GM19023 (cell line): Measurements from ENCODE around the gene CLDND2.

Source experiments
- ATAC-seq: cut with Tn5 transposase; IDR thresholded peaks from one replicate; pipeline ENCODE4 v1.9.1; 2021; ENCODE audit warnings: mild to moderate bottlenecking, moderate library complexity; ENCODE audit not compliant: unreplicated experiment

Gene CLDND2

GRCh38 chr19:51386882-51387520 is 18.2 kb upstream of the CLDND2 start:
- no peak for ATAC-seq

- ATAC-seq: no peak
These were observed 13.2 kb upstream of the CLDND2 start for GRCh38 chr19:51382004-51382403.

DNA sequence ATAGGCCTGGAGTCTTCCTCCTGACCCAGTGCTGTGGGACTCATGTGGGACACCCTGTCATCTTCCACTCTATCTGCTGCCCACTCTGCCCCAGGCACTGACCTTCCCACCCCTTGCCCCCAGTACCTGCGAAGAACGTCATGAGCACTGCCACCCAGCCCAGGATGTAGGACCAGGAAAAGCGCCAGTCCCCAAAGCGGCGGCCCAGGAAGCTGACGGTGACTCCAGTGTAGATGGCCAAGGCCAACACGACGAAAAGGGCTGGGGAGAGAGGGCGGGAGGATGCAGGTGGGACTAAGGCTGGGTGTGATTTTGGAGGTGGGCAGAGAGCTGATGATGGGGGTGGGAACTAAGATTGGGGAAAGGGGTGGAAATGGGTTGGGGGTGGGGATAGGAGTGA is 11.6 kb upstream of the CLDND2 start:
- no peak for ATAC-seq

GRCh38 chr19:51377422-51377821 is 8.6 kb upstream of the CLDND2 start:
- ATAC-seq: no peak

DNA sequence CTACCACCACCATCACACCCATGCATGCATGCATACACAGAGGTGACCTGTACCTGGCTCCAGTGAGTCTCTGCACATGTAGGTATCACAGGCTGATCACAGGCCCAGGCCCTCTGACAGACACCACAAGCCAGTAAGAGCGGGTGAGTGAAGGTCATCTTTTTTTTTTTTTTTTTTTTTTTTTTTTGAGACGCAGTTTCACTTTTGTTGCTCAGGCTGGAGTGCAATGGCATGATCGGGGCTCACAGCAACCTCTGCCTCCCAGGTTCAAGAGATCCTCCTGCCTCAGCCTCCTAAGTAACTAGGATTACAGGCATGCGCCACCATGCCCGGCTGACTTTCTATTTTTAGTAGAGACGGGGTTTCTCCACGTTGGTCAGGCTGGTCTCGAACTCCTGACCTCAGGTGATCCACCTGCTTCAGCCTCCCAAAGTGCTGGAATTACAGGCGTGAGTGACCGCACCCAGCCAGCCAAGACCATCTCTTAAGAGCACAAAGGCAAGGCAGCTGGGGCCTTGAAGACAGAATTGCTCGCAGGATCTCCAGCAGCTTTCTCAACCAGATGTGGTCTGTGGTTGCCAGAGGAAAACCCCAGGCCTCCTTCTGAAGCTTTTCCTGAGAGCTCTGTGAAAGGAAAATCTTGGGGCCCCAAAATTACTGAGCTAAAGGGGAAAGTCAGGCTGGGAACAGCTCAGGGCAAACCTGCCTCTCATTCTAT is 6.9 kb upstream of the CLDND2 start:
- no peak for ATAC-seq

DNA sequence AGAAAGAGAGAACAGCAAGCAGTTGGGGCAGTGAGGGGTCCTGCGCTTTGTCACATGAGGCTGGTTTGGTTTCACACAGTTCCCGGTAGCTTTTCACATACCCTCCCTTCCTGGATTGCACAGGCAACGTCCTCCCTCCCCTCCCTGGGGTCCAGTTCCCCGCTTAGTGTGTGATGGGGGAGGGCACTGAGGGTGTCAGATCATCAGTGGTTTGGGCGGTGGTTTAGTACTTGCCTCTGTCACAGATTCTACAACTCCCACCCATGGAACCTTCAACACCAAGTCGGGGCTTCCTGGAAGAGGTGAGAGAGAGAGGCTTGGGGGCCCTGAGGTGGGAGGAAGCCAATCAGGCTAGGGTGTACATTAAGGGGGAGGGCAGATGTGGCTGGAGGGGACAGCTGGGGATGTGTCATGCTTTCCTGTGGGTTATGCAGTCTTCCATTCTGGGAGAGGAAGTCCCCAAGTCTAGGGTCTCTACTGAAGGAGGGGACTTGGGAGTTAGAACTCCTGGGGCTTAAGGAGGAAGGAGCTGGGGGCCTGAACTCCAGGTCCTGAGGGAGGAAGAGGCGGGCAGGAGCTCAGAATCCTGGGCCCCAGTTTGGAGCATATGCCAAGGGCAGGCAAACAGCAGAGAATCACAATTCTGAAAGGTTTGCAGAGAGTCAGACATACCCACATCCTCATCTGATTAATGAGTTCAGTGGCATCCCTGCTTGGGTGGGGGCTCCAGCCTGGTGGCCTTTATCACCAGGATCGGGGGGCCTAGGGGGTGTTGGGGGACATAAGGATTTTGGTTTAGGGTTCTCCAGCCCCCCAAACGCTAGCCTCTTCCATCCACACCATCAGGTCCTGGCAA is 4.1 kb upstream of the CLDND2 start, which contains the start of gene NKG7:
NKG7 (minus strand) TSS at position 6 of the 856 bp plus-strand sequence. CDS start 119 bp downstream, outside the sequence.
- no peak for ATAC-seq

- no peak for ATAC-seq
These were observed 3.3 kb upstream of the CLDND2 start for GRCh38 chr19:51372021-51372648.

DNA sequence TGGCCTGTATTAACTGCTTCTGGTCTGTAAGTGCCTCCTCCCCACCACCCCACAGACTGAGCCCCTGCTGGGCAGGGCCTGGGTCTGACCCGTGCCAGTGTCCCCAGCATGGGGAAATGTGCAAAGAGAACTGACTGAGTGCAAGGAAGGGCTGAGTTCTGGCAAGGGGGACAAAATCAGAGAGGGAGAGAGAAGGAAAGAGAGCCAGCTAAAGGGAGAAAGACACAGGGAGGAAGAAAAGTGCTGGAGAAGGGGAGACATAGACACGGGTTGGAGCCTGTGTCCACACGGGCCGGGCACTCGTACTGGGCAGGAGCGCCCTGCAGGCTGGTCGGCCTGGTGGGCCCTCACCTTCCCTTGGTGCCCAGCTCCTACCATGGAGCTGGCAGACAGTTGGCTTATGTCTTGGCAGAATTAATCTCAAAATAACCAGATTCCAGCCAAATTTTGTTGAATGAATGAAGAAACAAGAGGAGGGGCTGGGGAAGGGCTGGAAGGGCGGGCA is 2.4 kb upstream of the CLDND2 start:
- ATAC-seq: no peak

DNA sequence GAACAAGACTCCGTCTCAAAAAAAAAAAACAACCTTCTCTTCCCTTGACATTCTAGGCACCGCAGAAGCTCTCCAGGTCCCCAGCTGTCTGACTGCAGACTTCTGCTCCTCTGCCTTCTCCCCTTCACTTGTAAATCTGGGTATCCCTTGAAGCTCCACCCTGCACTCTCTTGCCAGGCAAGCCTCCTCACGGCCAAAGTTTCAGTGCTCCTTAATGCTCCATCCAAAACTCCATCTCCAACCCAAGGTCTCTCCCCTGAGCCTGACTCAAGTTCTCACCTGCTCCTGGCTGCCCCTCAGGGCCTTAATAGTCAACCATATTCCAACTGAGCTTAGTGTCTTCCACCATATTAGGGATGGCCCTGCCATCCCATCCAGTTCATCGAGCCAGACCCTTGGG is 1.4 kb upstream of the CLDND2 start:
- ATAC-seq: no peak

DNA sequence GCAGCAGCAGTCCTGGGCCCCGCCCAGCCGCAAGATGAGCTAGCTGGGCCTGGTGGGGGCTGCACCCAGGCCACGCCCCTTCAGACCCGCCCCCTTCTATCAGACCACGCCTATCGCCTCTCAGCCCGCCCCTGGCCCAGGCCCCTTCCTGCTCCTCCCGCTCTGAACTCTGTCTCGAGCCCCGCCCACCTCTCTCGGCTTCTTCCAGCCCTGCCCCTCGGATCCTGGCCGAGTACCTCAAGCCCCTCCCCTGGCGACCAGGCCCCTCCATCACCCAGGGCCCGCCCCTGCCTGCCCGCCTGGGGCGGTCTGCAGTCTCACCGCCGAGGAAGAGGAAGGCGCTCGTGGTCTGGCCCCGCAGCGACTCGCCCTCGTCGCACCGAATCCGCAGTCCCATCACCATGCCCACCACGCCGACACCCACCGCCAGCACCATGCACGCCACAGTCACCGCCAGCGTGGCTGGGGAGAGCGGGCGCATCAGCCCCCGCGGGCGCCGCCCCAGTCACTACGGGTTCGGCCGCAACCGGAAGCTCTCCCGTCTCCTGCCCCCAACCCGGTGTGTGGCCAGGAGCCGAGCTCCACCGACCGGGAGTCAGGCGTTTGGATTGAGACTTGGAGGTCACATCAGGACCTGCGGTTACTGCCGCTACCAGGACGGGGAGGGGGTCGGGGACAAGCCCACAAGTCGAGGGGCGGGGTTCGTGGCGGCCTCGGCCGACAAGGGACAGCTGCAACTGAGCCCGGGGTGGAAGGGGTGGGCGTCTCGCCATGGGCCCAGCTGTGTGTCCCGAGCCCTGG is 1.0 kb downstream of the CLDND2 start:
- peak; percentile 82 for ATAC-seq

GRCh38 chr19:51367255-51367564 is 1.6 kb downstream of the CLDND2 start:
- ATAC-seq: peak; percentile 2

- ATAC-seq: peak; percentile 41
These were observed 2.2 kb downstream of the CLDND2 start for GRCh38 chr19:51366389-51367254.

- no peak for ATAC-seq
These were observed 2.8 kb downstream of the CLDND2 start, which contains the start of gene ETFB for GRCh38 chr19:51365965-51366388. Gene ETFB (minus strand): TSS chr19:51366388. CDS start chr19:51366326, 62 bp downstream.

DNA sequence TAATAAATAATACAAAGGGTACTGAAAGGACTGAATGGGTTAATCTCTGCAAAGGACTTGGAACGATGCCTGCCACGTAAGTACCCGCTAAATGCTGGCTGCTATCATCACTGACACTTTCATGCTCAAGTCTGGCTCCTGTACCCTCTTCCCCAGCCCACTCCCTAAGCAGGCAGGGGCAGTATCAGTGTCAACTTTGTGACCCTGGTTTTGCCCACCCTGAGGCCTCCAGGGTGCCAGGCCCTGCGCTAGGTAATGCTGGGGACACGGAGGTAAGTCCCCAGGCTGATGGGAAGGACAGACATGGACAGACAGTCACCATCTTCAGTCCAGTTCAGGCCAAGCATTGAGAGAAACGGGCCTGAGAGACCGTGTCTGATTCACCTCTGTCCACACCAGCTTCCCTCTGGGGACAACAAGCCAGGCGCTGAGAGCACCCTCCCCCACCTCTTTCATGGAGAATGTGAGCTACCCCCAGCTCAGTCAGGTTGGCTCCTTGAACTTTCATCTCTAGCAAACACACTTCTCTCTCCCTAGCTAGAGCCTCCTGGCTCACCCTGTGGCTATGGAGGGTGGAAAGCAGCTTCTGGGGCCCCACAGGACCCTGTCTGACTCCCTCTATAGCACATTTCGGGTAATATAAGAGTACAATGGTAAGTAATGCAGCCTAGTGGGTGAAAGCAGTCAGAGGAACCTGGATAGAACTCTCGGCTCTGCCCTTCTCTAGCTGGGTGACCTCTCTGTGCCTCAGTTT is 3.4 kb downstream of the CLDND2 start:
- no peak for ATAC-seq

- ATAC-seq: no peak
These were observed 4.3 kb downstream of the CLDND2 start for GRCh38 chr19:51364200-51365106.

DNA sequence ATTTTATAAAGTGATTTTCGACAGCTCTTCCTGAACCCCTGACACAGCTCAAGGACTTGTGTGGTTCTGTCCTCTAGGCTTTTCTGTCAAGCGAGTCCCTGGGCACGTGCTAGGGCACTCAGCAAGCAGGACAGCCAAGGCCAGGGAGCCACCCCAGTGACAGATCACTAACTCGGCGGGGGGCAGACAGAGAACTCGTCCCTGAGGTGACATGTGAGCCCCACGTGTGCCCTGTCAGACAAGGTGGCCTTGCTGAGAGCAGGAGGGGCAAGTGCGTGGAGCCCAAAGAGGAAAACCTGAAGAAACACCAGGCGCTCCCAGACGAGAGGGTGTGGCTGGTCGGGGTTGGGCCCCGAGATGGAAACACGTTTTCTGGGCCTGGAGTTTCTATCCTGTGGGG is 7.6 kb downstream of the CLDND2 start:
- no peak for ATAC-seq

DNA sequence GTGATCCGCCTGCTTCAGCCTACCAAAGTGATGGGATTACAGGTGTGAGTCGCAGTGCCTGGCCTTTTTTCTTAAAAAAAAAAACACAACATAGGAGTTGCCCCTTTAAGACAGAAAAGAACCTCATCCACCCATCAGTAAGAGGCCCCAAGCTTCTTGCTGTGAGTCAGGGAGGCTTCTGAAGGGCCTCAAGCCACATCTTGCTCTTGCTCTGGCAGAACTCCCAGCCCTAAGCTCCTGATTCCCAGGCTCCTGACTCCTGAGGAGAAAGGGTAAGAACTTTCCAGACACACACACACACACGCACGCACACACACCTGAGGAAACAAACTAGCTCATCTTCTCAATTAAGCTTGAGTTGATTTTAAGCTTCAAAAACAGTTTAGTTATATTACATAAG is 9.5 kb downstream of the CLDND2 start:
- no peak for ATAC-seq
